Mesendoderm (in vitro differentiated cells): ENCODE data around the gene SIGLECL1.

Experiments used
- DNase-seq: peaks from one replicate; pipeline ENCODE4 v3.0.0; 2013
- H2AK5ac ChIP-seq: 2 replicates; pipeline ENCODE4 v1.6.1; 2013; ENCODE audit warnings: low read length, inconsistent platforms
- H2BK120ac ChIP-seq: 2 replicates; pipeline ENCODE4 v1.6.1; 2013; ENCODE audit warnings: low read depth, mild to moderate bottlenecking, low read length, moderate library complexity, mixed read lengths
- H2BK15ac ChIP-seq: replicated peaks from 2 replicates; pipeline ENCODE4 v1.6.1; 2013; ENCODE audit warnings: low read depth, mild to moderate bottlenecking, moderate library complexity
- H2BK5ac ChIP-seq: 2 replicates; pipeline ENCODE4 v1.6.1; 2013; ENCODE audit warnings: low read length, inconsistent platforms
- H3K18ac ChIP-seq: 2 replicates; pipeline ENCODE4 v1.6.1; 2013; ENCODE audit warnings: mild to moderate bottlenecking, low read length, mixed read lengths
- H3K23ac ChIP-seq: one replicate; pipeline ENCODE4 v1.6.1; 2013; ENCODE audit warnings: low read length
- H3K27ac ChIP-seq: 2 replicates; pipeline ENCODE4 v1.5.1; 2013; ENCODE audit warnings: low read depth, mild to moderate bottlenecking, inconsistent platforms, low read length, moderate library complexity
- H3K27me3 ChIP-seq: 2 replicates; pipeline ENCODE4 v1.6.1; 2013; ENCODE audit warnings: low read length, control low read depth, mild to moderate bottlenecking, inconsistent platforms; ENCODE audit not compliant: insufficient read depth, poor library complexity
- H3K36me3 ChIP-seq: 2 replicates; pipeline ENCODE4 v1.6.1; 2013; ENCODE audit warnings: low read length, inconsistent platforms; ENCODE audit not compliant: control insufficient read depth, insufficient read depth
- H3K4ac ChIP-seq: one replicate; pipeline ENCODE4 v1.6.1; 2013; ENCODE audit warnings: low read depth, mild to moderate bottlenecking, low read length, moderate library complexity
- H3K4me1 ChIP-seq: 2 replicates; pipeline ENCODE4 v1.6.1; 2013; ENCODE audit warnings: low read depth, low read length, inconsistent platforms; ENCODE audit not compliant: control insufficient read depth
- H3K4me2 ChIP-seq: 2 replicates; pipeline ENCODE4 v1.6.1; 2013; ENCODE audit warnings: low read length
- H3K4me3 ChIP-seq: 2 replicates; pipeline ENCODE4 v1.5.1; 2013; ENCODE audit warnings: mild to moderate bottlenecking, low read length
- H3K56ac ChIP-seq: one replicate; pipeline ENCODE4 v1.6.1; 2013; ENCODE audit warnings: low read length
- H3K79me1 ChIP-seq: 2 replicates; pipeline ENCODE4 v1.6.1; 2013; ENCODE audit warnings: low read length, inconsistent platforms
- H3K79me2 ChIP-seq: 2 replicates; pipeline ENCODE4 v1.6.1; 2013; ENCODE audit warnings: mild to moderate bottlenecking, low read length; ENCODE audit not compliant: control insufficient read depth, insufficient read depth
- H3K9ac ChIP-seq: 2 replicates; pipeline ENCODE4 v1.6.1; 2013; ENCODE audit warnings: low read length, inconsistent platforms
- H4K5ac ChIP-seq: one replicate; pipeline ENCODE4 v1.6.1; 2013; ENCODE audit warnings: low read length
- H4K8ac ChIP-seq: one replicate; pipeline ENCODE4 v1.6.1; 2013; ENCODE audit warnings: low read depth, mild to moderate bottlenecking, control low read depth, low read length, moderate library complexity
- WGBS: extraction: QIAGEN DNeasy Blood & Tissue Kit; methylation state at CpG from one replicate; pipeline ENCODE4 v1.1.7; 2013; ENCODE audit warnings: low lambda C conversion rate, missing lambda C conversion rate; ENCODE audit not compliant: insufficient coverage; ENCODE audit errors: extremely low coverage; 5-methylcytosine and 5-hydroxymethylcytosine counted together

The SIGLECL1 gene

GRCh38 chr19:51285682-51286081 lies 34.8 kb downstream of the SIGLECL1 start:
- Histone ChIP-seq H2BK15ac (no peak overlapping the region), H3K27me3 (no peaks in the 10 kb centered on the region), H3K23ac (no peak overlapping the region), H3K4me1 (no peaks in the 10 kb centered on the region), H3K56ac (no peak overlapping the region), H3K79me2 (no peaks in the 10 kb centered on the region), H3K18ac (no peak overlapping the region), H3K4me3 (no peak overlapping the region), H3K27ac (no peak overlapping the region), H3K79me1 (no peaks in the 10 kb centered on the region), H3K9ac (no peak overlapping the region), H2BK120ac (no peak overlapping the region), H4K8ac (no peak overlapping the region), H2BK5ac (no peak overlapping the region), H3K36me3 (no peaks in the 10 kb centered on the region), H3K4me2 (no peak overlapping the region), H4K5ac (no peak overlapping the region), H3K4ac (no peak overlapping the region), H2AK5ac (no peak overlapping the region)
- DNase-seq = no peak
- WGBS = no CpG with 5 or more reads among the region's 3 CpGs

GRCh38 chr19:51289635-51290034 lies 38.8 kb downstream of the SIGLECL1 start:
- Histone ChIP-seq H3K4me2 (no peak overlapping the region), H3K79me1 (no peaks in the 10 kb centered on the region), H3K56ac (no peak overlapping the region), H2BK120ac (no peak overlapping the region), H2BK5ac (no peak overlapping the region), H4K5ac (no peak overlapping the region), H3K18ac (no peak overlapping the region), H2BK15ac (no peak overlapping the region), H3K9ac (no peak overlapping the region), H2AK5ac (no peak overlapping the region), H3K4ac (no peak overlapping the region), H3K36me3 (no peaks in the 10 kb centered on the region), H3K27me3 (no peaks in the 10 kb centered on the region), H3K4me1 (peaks cover 16% of the 10 kb centered on the region), H3K27ac (no peak overlapping the region), H3K4me3 (no peak overlapping the region), H3K79me2 (no peaks in the 10 kb centered on the region), H3K23ac (no peak overlapping the region), H4K8ac (no peak overlapping the region)
- WGBS = no CpG with 5 or more reads among the region's 1 CpG
- DNase-seq = no peak

- no peak overlapping the region for H3K9ac ChIP-seq
- H2BK15ac ChIP-seq = no peak overlapping the region
- peaks cover 18% of the 10 kb centered on the region for H3K4me1 ChIP-seq
- no peaks in the 10 kb centered on the region for H3K79me2 ChIP-seq
- peak; percentile 58 for DNase-seq
- H4K8ac ChIP-seq = no peak overlapping the region
- H3K23ac ChIP-seq = no peak overlapping the region
- H4K5ac ChIP-seq = no peak overlapping the region
- H3K27ac ChIP-seq = peak overlapping the region; percentile 57
- H3K4me2 ChIP-seq = no peak overlapping the region
- H3K27me3 ChIP-seq = no peaks in the 10 kb centered on the region
- no CpG with 5 or more reads among the region's 11 CpGs for WGBS
- H3K79me1 ChIP-seq = no peaks in the 10 kb centered on the region
- no peak overlapping the region for H3K4ac ChIP-seq
- H3K4me3 ChIP-seq = no peak overlapping the region
- H2BK120ac ChIP-seq = peak overlapping the region; percentile 32
- no peak overlapping the region for H2BK5ac ChIP-seq
- H3K36me3 ChIP-seq = no peaks in the 10 kb centered on the region
- H2AK5ac ChIP-seq = no peak overlapping the region
- no peak overlapping the region for H3K18ac ChIP-seq
- peak overlapping the region; percentile 67 for H3K56ac ChIP-seq
Measured at GRCh38 chr19:51292971-51293370, 42.1 kb downstream of the SIGLECL1 start.

- peak; percentile 46 for DNase-seq
- Histone ChIP-seq H3K18ac (peak overlapping the region; percentile 81), H3K4me2 (no peak overlapping the region), H3K4ac (no peak overlapping the region), H4K5ac (no peak overlapping the region), H3K4me1 (peaks cover 18% of the 10 kb centered on the region), H2AK5ac (peak overlapping the region; percentile 20), H3K4me3 (no peak overlapping the region), H3K23ac (no peak overlapping the region), H3K56ac (peak overlapping the region; percentile 67), H3K27me3 (no peaks in the 10 kb centered on the region), H3K9ac (peak overlapping the region; percentile 8), H3K27ac (peak overlapping the region; percentile 57), H2BK5ac (peak overlapping the region; percentile 48), H4K8ac (no peak overlapping the region), H3K79me1 (no peaks in the 10 kb centered on the region), H2BK120ac (peak overlapping the region; percentile 32), H3K79me2 (no peaks in the 10 kb centered on the region), H3K36me3 (no peaks in the 10 kb centered on the region), H2BK15ac (no peak overlapping the region)
- no CpG with 5 or more reads among the region's 14 CpGs for WGBS
Measured at GRCh38 chr19:51293571-51294210, 42.8 kb downstream of the SIGLECL1 start.

GRCh38 chr19:51294211-51294976 lies 43.5 kb downstream of the SIGLECL1 start:
- no peak overlapping the region for H3K4ac ChIP-seq
- WGBS = no CpG with 5 or more reads among the region's 23 CpGs
- H2AK5ac ChIP-seq = peak overlapping the region; percentile 20
- no peak overlapping the region for H3K4me3 ChIP-seq
- H4K5ac ChIP-seq = no peak overlapping the region
- peaks cover 18% of the 10 kb centered on the region for H3K4me1 ChIP-seq
- no peaks in the 10 kb centered on the region for H3K36me3 ChIP-seq
- no peaks in the 10 kb centered on the region for H3K79me1 ChIP-seq
- H2BK5ac ChIP-seq = peak overlapping the region; percentile 17
- peak overlapping the region; percentile 54 for H3K56ac ChIP-seq
- H3K79me2 ChIP-seq = no peaks in the 10 kb centered on the region
- no peak overlapping the region for H3K23ac ChIP-seq
- H3K18ac ChIP-seq = peak overlapping the region; percentile 81
- peak; percentile 44 for DNase-seq
- no peak overlapping the region for H2BK15ac ChIP-seq
- no peak overlapping the region for H3K4me2 ChIP-seq
- no peak overlapping the region for H3K27ac ChIP-seq
- H3K27me3 ChIP-seq = no peaks in the 10 kb centered on the region
- no peak overlapping the region for H2BK120ac ChIP-seq
- no peak overlapping the region for H4K8ac ChIP-seq
- peak overlapping the region; percentile 8 for H3K9ac ChIP-seq
